22Rv1 (cell line): Measurements from ENCODE around the gene PRUNE2.

Source experiments
- CTCF ChIP-seq: fragments of 450-650 bp; IDR thresholded peaks from 2 replicates; pipeline ENCODE4 v1.5.1; 2017; ENCODE audit warnings: mild to moderate bottlenecking
- ZFX ChIP-seq: fragments of 450-650 bp; IDR thresholded peaks from 2 replicates; pipeline ENCODE4 v1.6.1; 2017; ENCODE audit warnings: antibody characterized with exemption, borderline replicate concordance

GRCh38 chr9:76619640-76620039 lies 286.3 kb downstream of the PRUNE2 start:
- no peak for TF ChIP-seq CTCF
- TF ChIP-seq ZFX: no peak
